ENCODE results near the gene MAGI2. TPM values are rescaled to one million over a fixed set of nuclear protein-coding genes. Genes with fewer than 3 reads are reported as not detected.
"Not testable (repeated sequence)": the region's sequence is repeated elsewhere in the genome, so short reads cannot be mapped to it uniquely, and the experiment has no call there.

The MAGI2 gene
- polyA plus RNA-seq, 1 donor: 4.2 TPM

GRCh38 chr7:78605119-78605518 is 848.3 kb downstream of the MAGI2 start:
- no peak for DNase-seq

DNA sequence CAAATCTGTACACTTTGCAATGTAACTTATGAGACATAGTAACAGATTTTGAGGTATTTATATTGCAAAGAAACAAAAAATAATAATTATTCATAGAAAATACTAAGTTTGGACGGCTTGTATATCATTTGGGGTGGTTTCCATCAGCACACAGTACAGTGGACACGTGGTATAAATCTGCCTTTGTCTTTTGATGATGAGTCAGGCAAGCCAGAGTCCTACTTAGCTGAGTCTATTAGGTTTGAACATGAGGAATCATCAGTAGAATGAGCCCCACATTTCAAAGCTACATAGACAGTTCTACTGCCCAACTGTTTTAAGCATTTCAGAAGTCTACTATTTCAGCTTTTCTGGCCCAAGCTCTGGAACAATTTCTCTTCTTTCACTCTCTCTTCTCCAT is 851.7 kb downstream of the MAGI2 start:
- DNase-seq: no peak

GRCh38 chr7:78594156-78594555 is 859.3 kb downstream of the MAGI2 start:
- DNase-seq: no peak

DNA sequence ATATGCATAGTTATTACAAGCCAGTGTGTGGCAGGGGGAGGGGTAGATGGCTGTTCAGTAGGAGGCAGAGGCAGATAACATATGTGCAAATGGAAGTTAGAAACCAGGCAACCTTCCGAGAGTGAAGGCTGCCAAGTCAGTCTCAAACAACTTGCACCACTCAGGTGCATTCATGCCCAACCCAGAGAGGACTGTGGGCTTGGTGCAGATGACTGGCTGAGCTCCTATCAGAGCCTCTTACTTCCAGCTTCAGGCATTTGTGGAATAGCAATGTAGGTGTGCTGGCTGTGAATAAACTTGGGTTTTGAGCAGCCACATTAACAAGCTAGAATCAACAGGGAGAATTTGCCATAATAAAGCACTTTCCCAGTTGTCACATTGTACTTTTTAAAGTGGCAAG is 865.1 kb downstream of the MAGI2 start:
- DNase-seq: no peak

DNA sequence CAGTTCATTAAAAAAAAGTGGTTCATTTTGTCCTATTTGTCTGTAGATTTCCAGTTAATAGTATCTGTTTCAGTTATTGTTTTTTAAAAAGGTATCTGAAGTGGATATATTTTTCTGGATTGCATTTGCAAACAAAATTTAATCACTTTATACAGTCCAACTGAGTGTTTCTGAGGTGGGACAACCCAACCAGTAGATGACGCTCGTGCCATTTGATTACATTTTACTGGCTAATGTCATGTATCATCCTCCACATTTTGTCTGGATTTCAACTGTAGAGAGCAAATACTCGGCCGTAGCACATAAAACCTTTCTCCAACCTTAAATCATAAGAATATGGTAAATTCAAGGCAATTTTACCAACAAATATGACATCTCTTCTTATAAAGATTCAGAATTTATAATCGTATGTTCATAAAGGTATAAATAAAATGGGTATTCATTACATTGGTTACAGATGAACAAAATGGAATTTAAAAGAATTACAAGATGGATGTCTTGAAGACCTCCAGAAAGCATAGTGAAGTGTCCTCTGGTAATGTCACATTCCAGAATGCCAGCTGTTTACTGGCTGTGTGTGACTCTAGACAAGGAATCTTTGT is 865.9 kb downstream of the MAGI2 start:
- no peak for DNase-seq

DNA sequence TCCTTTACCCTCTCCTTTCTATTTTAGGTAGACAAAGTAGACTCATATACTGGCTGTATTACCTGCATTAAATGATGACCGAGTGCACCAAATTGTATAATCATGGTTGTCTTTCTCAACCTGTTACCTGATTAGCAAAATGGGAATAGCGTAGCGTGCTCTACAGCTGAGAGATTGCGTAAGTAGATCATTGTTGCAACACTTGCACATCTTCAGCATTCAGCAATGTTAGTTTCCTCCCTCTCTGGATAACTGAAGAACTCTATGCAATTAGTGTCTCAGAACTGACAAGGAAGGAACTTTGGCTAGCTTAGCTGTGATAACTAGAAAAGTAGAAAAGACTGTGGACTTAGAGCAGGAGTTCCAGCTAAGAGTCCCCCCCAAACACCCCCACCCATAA is 867.5 kb downstream of the MAGI2 start:
- no peak for DNase-seq

GRCh38 chr7:78578686-78579085 is 874.8 kb downstream of the MAGI2 start:
- DNase-seq: no peak

DNA sequence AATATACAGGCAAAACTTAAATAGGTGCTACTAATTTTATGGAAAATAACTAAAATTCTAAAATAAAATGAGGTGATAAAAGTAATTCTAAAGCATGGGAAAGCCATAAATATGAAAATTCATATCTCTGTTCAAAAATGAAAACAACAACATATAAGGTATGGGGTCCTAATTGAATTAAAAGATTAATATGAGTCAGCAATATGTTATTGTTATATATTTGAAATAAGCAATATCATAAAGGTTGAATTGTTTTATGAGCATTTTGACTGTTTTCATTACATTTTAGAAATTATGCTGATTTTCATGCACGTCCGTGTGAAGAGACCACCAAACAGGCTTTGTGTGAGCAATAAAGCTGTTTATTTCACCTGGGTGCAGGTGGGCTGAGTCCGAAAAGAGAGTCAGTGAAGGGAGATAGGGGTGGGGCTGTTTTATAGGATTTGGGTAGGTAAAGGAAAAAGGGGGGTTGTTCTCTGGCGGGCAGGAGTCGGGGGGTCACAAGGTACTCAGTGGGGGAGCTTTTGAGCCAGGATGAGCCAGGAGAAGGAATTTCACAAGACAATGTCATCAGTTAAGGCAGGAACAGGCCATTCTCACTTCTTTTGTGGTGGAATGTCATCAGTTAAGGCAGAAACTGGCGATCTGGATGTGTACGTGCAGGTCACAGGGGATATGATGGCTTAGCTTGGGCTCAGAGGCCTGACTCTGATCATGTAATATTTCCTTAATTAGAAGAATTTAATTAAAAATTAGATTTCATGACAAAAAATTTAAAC is 876.1 kb downstream of the MAGI2 start:
- DNase-seq: not testable (repeated sequence)

- DNase-seq: no peak
Observed at GRCh38 chr7:78576236-78576635, 877.2 kb downstream of the MAGI2 start.

DNA sequence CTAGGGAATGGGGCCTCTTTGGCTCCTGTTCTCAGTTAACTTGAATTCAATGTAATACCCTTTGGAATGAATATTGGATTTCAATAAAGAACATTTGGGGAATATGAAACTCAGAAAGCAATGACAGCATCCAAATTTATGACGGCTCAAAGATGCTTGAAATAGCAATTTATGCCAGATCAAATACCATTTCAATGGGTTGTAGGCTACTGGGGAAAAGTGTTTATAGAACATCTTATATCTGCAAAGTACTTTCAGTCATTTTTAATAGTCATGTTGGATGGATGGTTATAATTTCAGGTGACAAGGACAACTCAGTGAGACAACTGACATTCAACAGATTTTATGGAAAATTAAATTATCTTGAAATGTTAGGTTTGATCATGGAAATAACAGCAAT is 882.2 kb downstream of the MAGI2 start:
- DNase-seq: no peak

GRCh38 chr7:78568690-78569089 is 884.8 kb downstream of the MAGI2 start:
- DNase-seq: no peak

- DNase-seq: no peak
Observed at GRCh38 chr7:78567836-78568235, 885.6 kb downstream of the MAGI2 start.

- DNase-seq: no peak
Observed at GRCh38 chr7:78565784-78566183, 887.7 kb downstream of the MAGI2 start.

- no peak for DNase-seq
Observed at GRCh38 chr7:78563191-78563590, 890.3 kb downstream of the MAGI2 start.

DNA sequence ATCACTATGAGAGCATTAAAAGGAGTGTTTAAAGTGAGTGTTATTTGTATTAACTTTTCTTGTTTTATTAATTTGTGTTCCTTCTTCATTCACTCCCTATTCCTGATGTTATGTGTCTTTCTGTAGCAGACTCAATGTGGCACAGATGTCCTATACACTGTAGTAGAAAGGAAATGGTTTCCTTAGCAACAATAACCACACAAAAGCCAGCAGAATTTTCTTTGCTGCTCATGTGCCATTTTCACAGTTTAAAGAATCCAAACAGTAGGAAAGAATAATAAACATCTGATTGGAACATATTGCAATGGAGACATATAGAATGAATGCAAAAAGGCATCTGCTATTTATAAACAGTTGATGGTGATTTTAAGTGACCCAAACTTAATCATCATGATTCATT is 891.3 kb downstream of the MAGI2 start:
- no peak for DNase-seq

DNA sequence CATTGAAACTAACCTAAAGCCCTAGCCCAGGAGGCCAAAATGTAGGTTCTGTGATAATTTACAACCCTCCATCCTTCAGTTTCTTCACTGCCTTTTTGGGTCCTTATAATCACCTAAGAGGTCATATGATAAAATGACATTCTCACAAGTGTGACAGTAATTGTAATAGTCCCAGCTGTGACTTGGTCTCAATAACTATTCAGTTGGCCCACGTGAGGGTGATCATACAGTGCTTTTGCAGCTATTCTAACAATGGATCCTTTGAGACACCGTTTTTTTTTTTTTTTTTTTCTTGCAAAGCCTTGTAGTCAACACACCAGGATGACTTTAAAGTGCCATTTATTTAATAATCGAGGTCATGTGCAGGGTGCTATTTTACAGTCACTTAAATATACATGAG is 894.9 kb downstream of the MAGI2 start:
- no peak for DNase-seq

- DNase-seq: no peak
Observed at GRCh38 chr7:78543976-78544375, 909.5 kb downstream of the MAGI2 start.

DNA sequence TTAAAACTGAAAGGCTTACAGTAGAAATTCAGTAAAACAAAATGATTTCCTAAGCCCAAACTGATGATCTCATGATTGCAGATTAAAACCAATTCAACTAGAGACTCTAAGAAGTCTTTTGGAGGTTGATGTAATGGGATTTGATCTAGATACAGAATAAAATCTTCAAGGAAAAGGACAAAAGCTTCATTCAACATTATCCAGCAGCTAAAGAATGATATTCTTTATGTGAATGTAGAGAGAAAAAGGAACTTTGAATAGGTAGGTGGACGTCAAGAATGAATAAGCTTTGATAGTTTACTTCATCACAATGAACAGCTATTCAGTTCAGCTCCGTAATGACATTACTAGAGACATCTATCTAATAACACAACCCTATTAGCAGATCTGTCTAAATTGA is 910.5 kb downstream of the MAGI2 start:
- no peak for DNase-seq

DNA sequence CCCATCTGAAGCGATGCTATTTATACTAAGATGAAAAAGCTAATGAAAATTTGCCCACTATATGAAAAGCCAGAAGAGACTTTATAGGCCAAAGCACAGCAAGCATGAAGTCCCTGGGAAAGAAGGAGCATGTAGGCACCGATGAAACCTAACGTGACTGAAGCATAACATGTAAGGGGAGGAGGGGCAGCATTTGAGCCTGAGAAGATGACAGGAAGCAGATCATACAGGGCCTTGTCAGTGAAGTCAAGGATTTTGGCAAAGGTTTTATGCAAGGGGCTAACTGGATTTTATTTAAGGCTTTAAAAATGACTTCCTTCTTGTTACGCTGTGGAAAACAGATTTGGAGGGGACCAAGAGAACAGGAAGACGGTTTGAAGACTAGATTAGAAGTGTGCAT is 910.9 kb downstream of the MAGI2 start:
- no peak for DNase-seq

GRCh38 chr7:78539825-78540224 is 913.6 kb downstream of the MAGI2 start:
- DNase-seq: no peak

DNA sequence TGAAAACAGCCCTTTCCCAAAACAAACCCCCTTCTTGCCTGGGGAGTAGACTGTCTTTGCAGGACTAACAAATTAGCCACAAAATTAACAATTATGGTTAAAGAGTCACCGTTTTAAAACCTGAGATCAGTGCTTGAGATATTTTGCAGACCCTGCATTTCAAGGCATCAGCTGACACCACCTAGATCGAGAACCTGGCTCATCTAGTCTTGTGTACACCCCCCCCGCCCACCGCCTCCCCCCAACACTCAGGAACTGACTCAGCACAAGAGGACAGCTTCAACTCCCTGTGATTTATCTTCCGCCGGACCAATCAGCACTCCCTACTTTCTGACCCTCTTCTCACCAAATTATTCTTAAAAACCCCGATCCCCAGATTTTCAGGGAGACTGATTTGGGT is 917.8 kb downstream of the MAGI2 start:
- no peak for DNase-seq

- no peak for DNase-seq
Observed at GRCh38 chr7:78530351-78530750, 923.1 kb downstream of the MAGI2 start.

DNA sequence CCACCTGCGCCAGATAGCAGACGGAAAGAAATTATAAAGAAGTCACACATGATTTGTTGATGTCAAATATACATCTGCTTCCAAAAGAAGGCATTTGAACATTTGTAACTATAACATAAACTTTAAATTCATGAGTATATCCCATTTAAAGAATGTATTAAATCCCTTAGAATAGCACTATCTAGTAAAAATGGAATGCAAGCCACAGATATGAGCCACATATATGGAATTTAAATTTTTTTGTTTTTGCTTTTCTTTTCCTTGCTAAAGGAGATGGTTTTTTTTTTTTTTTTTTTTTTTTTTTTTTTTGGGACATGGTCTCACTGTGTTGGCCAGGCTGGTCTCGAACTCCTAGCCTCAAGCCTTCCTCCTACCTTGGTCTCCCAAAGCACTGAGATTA is 924.1 kb downstream of the MAGI2 start:
- DNase-seq: no peak

DNA sequence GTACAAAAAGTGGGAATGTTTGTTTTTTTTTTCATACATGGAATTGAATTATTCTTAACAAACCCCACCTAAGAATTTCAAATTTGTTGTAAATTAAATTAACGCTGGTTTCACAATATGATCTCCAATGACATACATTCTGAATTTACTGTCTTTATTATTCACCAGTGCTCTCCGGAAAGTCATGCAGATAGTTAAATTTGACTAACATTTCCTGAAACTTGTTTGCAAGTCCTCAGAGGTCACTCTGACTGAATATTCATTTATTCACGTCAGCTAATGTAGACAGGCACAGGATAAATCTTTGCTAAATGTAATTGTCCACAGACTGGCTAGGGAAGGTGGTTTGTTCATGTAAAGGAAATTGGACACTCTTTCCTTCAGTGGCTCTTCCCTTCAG is 924.5 kb downstream of the MAGI2 start:
- DNase-seq: no peak

GRCh38 chr7:78523930-78524329 is 929.5 kb downstream of the MAGI2 start:
- DNase-seq: no peak

Data from hindlimb muscle (tissue), 1 donor.